Dendritic cell treated with granulocyte-macrophage colony-stimulating factor and Interleukin-4, amounts not matched to agents 40 ng/mL and 50 ng/mL, for 4 days (primary cell): ENCODE measurements around the gene ZNF689.
"Not testable (repeated sequence)": the region's sequence is repeated elsewhere in the genome, so short reads cannot be mapped to it uniquely, and the experiment has no call there.

Experiments used
- H3K27ac Mint-ChIP-seq: one replicate; pipeline ENCODE4 v1.8.0; 2022; ENCODE audit warnings: mild to moderate bottlenecking, mixed read lengths
- H3K27me3 Mint-ChIP-seq: one replicate; pipeline ENCODE4 v1.8.0; 2022; ENCODE audit warnings: mild to moderate bottlenecking, mixed read lengths
- H3K36me3 Mint-ChIP-seq: one replicate; pipeline ENCODE4 v1.8.0; 2022; ENCODE audit warnings: low read depth, mixed read lengths
- H3K4me1 Mint-ChIP-seq: one replicate; pipeline ENCODE4 v1.8.0; 2022; ENCODE audit warnings: low read depth, mixed read lengths
- H3K4me3 Mint-ChIP-seq: one replicate; pipeline ENCODE4 v1.8.0; 2022; ENCODE audit warnings: mild to moderate bottlenecking, moderate library complexity, mixed read lengths
- H3K9me3 Mint-ChIP-seq: one replicate; pipeline ENCODE4 v1.8.0; 2022; ENCODE audit warnings: mixed read lengths
- intact Hi-C: fragments of 100-400 bp; cut with micrococcal nuclease; formaldehyde crosslinking; loops from one replicate; pipeline ENCODE4 v1.15.0; 2022

Gene ZNF689

DNA sequence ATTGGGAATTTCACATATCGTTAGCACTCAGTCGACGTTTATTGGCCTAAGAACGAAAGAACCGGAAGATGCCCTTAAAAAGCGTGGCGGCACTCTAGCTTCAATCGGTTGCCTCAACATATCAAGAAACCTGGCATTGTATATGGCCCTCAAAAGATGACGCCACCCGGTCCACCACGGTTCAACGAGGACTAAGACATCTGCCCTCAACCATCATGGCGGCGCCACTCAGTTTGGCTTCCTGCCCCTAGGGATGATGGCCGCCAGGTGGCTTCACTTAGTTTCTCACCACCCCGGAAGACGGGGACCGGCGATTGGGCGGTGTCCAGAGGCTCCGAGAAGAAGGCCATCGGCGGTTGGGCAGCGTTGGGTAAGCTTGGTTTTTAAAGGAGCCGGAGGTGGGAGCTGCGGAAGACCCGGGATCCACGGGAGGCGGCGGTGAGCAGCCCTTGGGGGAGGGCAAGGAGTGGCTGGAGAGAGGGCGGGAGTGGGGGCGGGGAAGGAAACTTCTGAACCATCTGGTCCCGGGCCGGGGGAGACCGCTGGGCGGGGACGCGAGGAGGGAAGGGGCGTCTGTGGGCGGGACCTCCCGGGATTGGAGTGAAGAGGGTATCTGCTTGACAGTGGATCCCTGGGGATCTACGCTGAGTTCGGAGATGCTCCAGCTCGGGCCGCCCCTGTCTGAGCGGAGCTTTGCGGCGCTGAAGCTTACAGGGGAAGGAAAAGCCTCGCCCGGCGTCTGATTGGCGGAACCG, 40.4 kb upstream of the ZNF689 start, which contains the start of gene PRR14:
Gene PRR14, plus strand, starts transcription at position 592 of the 755 bp plus-strand sequence. CDS start 686 bp downstream, outside the sequence.
- Mint-ChIP-seq H3K4me1 (peaks cover 43% of the 10 kb centered on the region), H3K27me3 (no peaks in the 10 kb centered on the region), H3K4me3 (peak within 1 kb of the TSS; percentile 90), H3K27ac (peak within 1 kb of the TSS; percentile 99), H3K36me3 (peaks cover 53% of the 10 kb centered on the region), H3K9me3 (no peaks in the 10 kb centered on the region)
- intact Hi-C loops: loop anchor here (1.0 to 2.0 kb wide), 4 partner anchors 8 to 272 kb away; partner anchors contain the start of genes FBRS, FBXL19 and SRCAP

GRCh38 chr16:30649725-30650368, 39.7 kb upstream of the ZNF689 start:
- Mint-ChIP-seq H3K36me3 (peaks cover 46% of the 10 kb centered on the region), H3K4me3 (peak overlapping the region; percentile 90), H3K27me3 (no peaks in the 10 kb centered on the region), H3K9me3 (no peaks in the 10 kb centered on the region), H3K27ac (peak overlapping the region; percentile 99), H3K4me1 (peaks cover 38% of the 10 kb centered on the region)
- intact Hi-C loops: loop anchor here (1.0 to 2.0 kb wide), 4 partner anchors 8 to 273 kb away; partner anchors contain the start of genes FBRS, FBXL19 and SRCAP

GRCh38 chr16:30647274-30647571, 37.0 kb upstream of the ZNF689 start:
- H3K27me3 Mint-ChIP-seq: no peaks in the 10 kb centered on the region
- peaks cover 26% of the 10 kb centered on the region for H3K4me1 Mint-ChIP-seq
- H3K36me3 Mint-ChIP-seq: peaks cover 20% of the 10 kb centered on the region
- H3K4me3 Mint-ChIP-seq: no peak overlapping the region
- no peak overlapping the region for H3K27ac Mint-ChIP-seq
- intact Hi-C loops: no loop called here
- no peaks in the 10 kb centered on the region for H3K9me3 Mint-ChIP-seq

DNA sequence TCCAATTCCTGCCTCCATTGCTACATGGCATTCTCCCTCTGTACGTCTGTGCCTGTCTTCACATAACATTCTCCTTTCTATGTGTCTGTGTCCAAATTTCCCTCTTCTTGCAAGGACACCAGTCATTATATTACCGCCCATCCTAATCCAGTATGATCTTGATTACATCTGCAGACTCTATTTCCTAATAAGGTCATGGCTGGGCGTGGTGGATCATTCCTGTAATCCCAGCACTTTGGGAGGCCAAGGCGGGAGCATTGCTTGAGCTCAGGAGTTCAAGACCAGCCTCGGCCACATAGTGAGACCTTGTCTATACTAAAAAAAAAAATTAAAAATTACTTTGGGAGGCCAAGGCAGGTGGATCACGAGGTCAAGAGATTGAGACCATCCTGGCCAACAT, 35.5 kb upstream of the ZNF689 start:
- H3K36me3 Mint-ChIP-seq: peaks cover 5% of the 10 kb centered on the region
- no peak overlapping the region for H3K4me3 Mint-ChIP-seq
- intact Hi-C loops: no loop called here
- H3K27me3 Mint-ChIP-seq: no peaks in the 10 kb centered on the region
- peaks cover 19% of the 10 kb centered on the region for H3K4me1 Mint-ChIP-seq
- no peak overlapping the region for H3K27ac Mint-ChIP-seq
- H3K9me3 Mint-ChIP-seq: no peaks in the 10 kb centered on the region

- Mint-ChIP-seq H3K4me3 (no peak overlapping the region), H3K36me3 (no peaks in the 10 kb centered on the region), H3K27ac (no peak overlapping the region), H3K4me1 (peaks cover 12% of the 10 kb centered on the region), H3K9me3 (no peaks in the 10 kb centered on the region), H3K27me3 (no peaks in the 10 kb centered on the region)
- intact Hi-C loops: no loop called here
Measured at GRCh38 chr16:30644334-30644830, 34.2 kb upstream of the ZNF689 start.

DNA sequence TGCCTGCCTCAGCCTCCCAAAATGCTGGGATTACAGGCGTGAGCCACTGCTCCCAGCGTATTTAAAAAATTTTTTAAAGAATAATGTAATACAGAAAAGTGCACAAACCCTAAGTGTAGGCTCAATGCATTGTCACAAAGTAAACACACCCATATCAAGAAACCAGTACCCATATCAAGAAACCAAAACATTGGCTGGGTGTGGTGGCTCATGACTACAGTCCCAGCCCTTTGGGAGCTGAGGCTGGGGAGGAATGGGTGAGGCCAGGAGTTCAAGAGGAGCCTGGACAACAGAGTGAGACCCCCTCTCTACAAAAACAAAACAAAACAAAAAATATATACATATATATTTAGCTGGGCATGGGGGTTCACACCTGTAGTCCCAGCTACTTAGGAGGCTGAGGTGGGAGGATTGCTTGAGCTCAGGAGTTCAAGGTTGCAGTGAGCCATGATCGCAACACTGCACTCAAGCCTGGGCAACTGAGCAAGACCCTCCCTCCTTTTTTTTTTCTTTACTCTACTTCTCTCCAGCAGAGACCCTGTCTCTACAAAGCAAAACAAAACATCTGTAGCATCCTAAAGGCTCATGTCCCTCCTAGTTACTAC, 31.3 kb upstream of the ZNF689 start:
- intact Hi-C loops: no loop called here
- no peak overlapping the region for H3K4me3 Mint-ChIP-seq
- no peaks in the 10 kb centered on the region for H3K9me3 Mint-ChIP-seq
- no peaks in the 10 kb centered on the region for H3K36me3 Mint-ChIP-seq
- peaks cover 12% of the 10 kb centered on the region for H3K4me1 Mint-ChIP-seq
- no peak overlapping the region for H3K27ac Mint-ChIP-seq
- H3K27me3 Mint-ChIP-seq: peaks cover 2% of the 10 kb centered on the region

DNA sequence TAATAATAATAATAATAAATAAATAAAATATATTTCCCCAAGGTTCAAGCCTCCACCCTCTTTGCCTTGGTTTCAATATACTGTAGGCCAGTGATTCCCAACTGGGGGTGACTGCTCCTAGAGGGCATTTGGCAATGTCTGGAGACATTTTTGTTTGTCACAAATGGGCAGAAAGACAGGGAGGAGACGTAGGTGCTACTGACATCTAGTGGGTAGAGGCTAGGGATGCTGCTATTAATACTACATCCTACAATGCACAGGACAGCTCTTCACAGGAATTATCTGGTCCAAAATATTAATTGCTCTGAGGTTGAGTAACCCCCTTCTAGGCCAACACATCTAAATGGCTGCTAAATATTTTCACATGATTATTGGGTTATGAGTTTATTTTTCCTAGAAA, 27.8 kb upstream of the ZNF689 start:
- Mint-ChIP-seq H3K36me3 (no peaks in the 10 kb centered on the region), H3K4me1 (peaks cover 13% of the 10 kb centered on the region), H3K27ac (peak overlapping the region; percentile 20), H3K4me3 (no peak overlapping the region), H3K27me3 (peaks cover 2% of the 10 kb centered on the region), H3K9me3 (no peaks in the 10 kb centered on the region)
- intact Hi-C loops: loop anchor here (10.0 kb wide), 1 partner anchor 57 kb away; the partner anchor contains the start of gene SRCAP

DNA sequence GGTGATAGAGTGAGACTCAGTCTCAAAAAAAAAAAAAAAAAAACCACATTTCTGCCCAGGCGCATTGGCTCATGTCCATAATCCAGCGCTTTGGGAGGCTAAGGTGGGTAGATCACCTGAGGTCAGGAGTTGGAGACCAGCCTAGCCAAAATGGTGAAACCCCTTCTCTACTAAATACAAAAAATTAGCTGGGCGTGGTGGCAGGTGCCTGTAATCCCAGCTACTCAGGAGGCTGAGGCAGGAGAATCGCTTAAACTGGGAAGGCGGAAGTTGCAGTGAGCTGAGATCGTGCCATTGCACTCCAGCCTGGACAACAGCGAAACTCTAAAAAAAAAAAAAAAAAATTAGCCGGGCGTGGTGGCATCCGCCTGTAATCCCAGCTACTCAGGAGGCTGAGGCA, 26.9 kb upstream of the ZNF689 start:
- intact Hi-C loops: loop anchor here (10.0 kb wide), 1 partner anchor 58 kb away; the partner anchor contains the start of gene SRCAP
- peak overlapping the region; percentile 20 for H3K27ac Mint-ChIP-seq
- peaks cover 13% of the 10 kb centered on the region for H3K4me1 Mint-ChIP-seq
- H3K4me3 Mint-ChIP-seq, H3K9me3 Mint-ChIP-seq, H3K36me3 Mint-ChIP-seq, H3K27me3 Mint-ChIP-seq: not testable (repeated sequence)

DNA sequence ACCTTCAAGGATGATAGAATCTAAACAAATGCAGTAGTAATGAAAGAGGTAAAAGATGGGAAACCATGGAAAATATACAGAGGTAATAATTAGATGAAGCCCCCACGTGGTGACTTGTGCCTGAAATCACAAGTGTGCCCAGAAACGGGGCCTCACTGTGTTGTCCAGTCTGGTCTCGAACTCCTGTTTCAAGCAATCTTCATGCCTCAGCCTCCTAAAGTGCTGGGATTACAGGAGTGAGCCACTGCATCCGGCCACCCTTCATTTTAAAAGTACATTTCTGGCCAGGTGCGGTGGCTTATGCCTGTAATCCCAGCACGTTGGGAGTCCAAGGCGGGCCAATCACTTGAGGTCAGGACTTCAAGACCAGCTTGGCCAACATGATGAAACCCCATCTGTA, 26.4 kb upstream of the ZNF689 start:
- intact Hi-C loops: loop anchor here (10.0 kb wide), 1 partner anchor 58 kb away; the partner anchor contains the start of gene SRCAP
- no peak overlapping the region for H3K4me3 Mint-ChIP-seq
- H3K27ac Mint-ChIP-seq: peak overlapping the region; percentile 36
- H3K27me3 Mint-ChIP-seq: peaks cover 2% of the 10 kb centered on the region
- H3K4me1 Mint-ChIP-seq: peaks cover 13% of the 10 kb centered on the region
- H3K36me3 Mint-ChIP-seq: no peaks in the 10 kb centered on the region
- H3K9me3 Mint-ChIP-seq: no peaks in the 10 kb centered on the region

DNA sequence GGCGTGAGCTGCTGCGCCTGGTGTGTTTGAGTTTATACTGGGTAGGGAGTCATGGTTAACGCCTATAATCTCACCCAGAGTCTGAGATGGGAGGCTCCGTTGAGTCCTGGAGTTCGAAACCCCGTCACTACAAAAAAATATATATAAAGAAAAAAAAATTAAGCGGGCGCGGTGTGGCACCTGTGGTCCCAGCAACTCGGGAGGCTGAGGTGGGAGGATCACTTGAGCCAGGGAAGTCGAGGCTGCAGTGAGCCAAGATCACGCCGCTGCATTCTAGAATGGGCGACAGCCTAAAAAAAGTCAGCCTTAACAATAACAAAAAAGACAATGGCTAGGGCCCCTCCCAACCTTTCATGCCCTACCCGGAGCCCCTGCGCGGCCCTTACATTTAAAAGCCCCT, 23.3 kb upstream of the ZNF689 start:
- Mint-ChIP-seq H3K27me3 (no peaks in the 10 kb centered on the region), H3K4me1 (peaks cover 18% of the 10 kb centered on the region), H3K4me3 (peak overlapping the region; percentile 77), H3K36me3 (no peaks in the 10 kb centered on the region), H3K9me3 (no peaks in the 10 kb centered on the region), H3K27ac (peak overlapping the region; percentile 93)
- intact Hi-C loops: loop anchor here (10.0 kb wide), 1 partner anchor 61 kb away; the partner anchor contains the start of gene SRCAP

GRCh38 chr16:30632454-30632853, 22.3 kb upstream of the ZNF689 start:
- H3K27ac Mint-ChIP-seq, H3K36me3 Mint-ChIP-seq, H3K27me3 Mint-ChIP-seq, H3K4me3 Mint-ChIP-seq, H3K9me3 Mint-ChIP-seq: not testable (repeated sequence)
- intact Hi-C loops: loop anchor here (10.0 kb wide), 1 partner anchor 62 kb away; the partner anchor contains the start of gene SRCAP
- H3K4me1 Mint-ChIP-seq: peaks cover 19% of the 10 kb centered on the region

GRCh38 chr16:30628628-30629540, 18.7 kb upstream of the ZNF689 start:
- Mint-ChIP-seq H3K27ac (peak overlapping the region; percentile 41), H3K36me3 (no peaks in the 10 kb centered on the region), H3K4me3 (peak overlapping the region; percentile 23), H3K4me1 (peaks cover 6% of the 10 kb centered on the region), H3K27me3 (no peaks in the 10 kb centered on the region), H3K9me3 (no peaks in the 10 kb centered on the region)
- intact Hi-C loops: no loop called here

DNA sequence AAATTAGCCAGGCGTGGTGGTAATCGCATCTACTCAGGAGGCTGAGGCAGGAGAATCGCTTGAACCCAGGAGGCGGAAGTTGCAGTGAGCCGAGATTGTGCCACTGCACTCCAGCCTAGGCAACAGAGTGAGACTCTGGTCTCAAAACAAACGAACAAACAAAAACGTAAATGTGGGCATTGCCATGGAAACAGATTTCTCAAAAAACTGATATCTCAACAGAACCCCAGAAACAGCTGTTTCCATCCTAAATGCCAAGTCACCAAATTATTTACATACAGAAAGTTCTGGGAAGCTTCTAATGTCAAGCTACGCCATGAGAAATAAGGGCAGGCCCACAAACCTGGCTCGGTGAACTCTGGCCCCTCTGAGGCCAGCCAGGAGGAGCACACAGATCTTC, 16.0 kb upstream of the ZNF689 start:
- intact Hi-C loops: no loop called here

More for the DNA sequence above, 16.0 kb upstream of the ZNF689 start:
- H3K36me3 Mint-ChIP-seq: no peaks in the 10 kb centered on the region
- H3K27ac Mint-ChIP-seq: no peak overlapping the region
- H3K4me1 Mint-ChIP-seq: peaks cover 11% of the 10 kb centered on the region
- no peak overlapping the region for H3K4me3 Mint-ChIP-seq
- no peaks in the 10 kb centered on the region for H3K27me3 Mint-ChIP-seq
- no peaks in the 10 kb centered on the region for H3K9me3 Mint-ChIP-seq
